ENCODE measurements around the gene BBS4. TPM values are rescaled to one million over a fixed set of nuclear protein-coding genes. Genes with fewer than 3 reads are reported as not detected.

The BBS4 gene
- total RNA-seq, 2 donors from 2014 or later = 26.7 to 63.8 TPM

DNA sequence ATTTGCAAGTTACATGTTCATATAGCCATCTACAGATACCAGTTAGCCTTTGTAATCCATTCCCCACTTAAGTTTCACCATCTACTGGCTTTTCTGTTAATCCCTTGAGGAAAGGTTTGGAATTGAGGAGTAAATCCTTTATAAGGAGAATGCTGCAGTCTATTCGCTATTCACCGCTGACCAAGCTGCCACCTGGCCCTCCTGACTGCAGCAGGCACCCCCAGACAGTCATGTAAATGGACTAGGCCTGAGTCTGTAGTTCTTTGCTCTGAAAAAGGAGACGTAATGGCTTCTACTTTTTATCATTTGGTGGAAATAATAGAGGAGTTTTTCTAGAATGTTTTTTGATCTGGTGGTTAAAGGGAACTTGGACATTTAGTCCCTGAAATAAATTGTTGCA, 3.2 kb upstream of the BBS4 start:
- no peaks in the 10 kb centered on the region for H3K36me3 ChIP-seq
- no peak overlapping the region for H3K27ac ChIP-seq
- no peaks in the 10 kb centered on the region for H3K4me1 ChIP-seq (replicated peaks)
- WGBS = 96% methylated on average over 3 of the region's 3 CpGs
- no peak for TF ChIP-seq POLR2AphosphoS5 (IDR thresholded peaks at IDR 0.05)
- intact Hi-C loops (cut with DNase I) = no loop called here
- DNase-seq (ENCODE audit: low spot score) = no peak
- no peaks in the 10 kb centered on the region for H3K27me3 ChIP-seq (replicated peaks; ENCODE audit: insufficient read depth)
- no peaks in the 10 kb centered on the region for H3K9me3 ChIP-seq
- H3K4me3 ChIP-seq = no peak overlapping the region

GRCh38 chr15:72685301-72685924, 594 bp upstream of the BBS4 start:
- DNase-seq (ENCODE audit: low spot score) = no peak
- TF ChIP-seq POLR2AphosphoS5 (IDR thresholded peaks at IDR 0.05) (no peak), POLR2A (IDR thresholded peaks at IDR 0.05) (no peak), CTCF (IDR thresholded peaks at IDR 0.05) (no peak)
- Histone ChIP-seq H3K36me3 (no peaks in the 10 kb centered on the region), H3K27me3 (replicated peaks; ENCODE audit: insufficient read depth) (no peaks in the 10 kb centered on the region), H3K27ac (peak overlapping the region; percentile 87 to 93), H3K4me1 (replicated peaks) (no peaks in the 10 kb centered on the region), H3K9me3 (no peaks in the 10 kb centered on the region), H3K4me3 (peak overlapping the region; percentile 58 to 64)
- 17% methylated on average over 23 of the region's 23 CpGs for WGBS
- intact Hi-C loops (cut with DNase I) = no loop called here

- intact Hi-C loops (cut with DNase I) = no loop called here
- TF ChIP-seq POLR2A (IDR thresholded peaks at IDR 0.05) (no peak), CTCF (IDR thresholded peaks at IDR 0.05) (no peak), POLR2AphosphoS5 (IDR thresholded peaks at IDR 0.05) (no peak)
- no peak for DNase-seq (ENCODE audit: low spot score)
- no peaks in the 10 kb centered on the region for H3K4me1 ChIP-seq (replicated peaks)
- 95% methylated on average over 5 of the region's 5 CpGs for WGBS
- no peaks in the 10 kb centered on the region for H3K9me3 ChIP-seq
- H3K4me3 ChIP-seq = no peak overlapping the region
- no peak overlapping the region for H3K27ac ChIP-seq
- H3K27me3 ChIP-seq (replicated peaks; ENCODE audit: insufficient read depth) = no peaks in the 10 kb centered on the region
- no peaks in the 10 kb centered on the region for H3K36me3 ChIP-seq
Measured at GRCh38 chr15:72688697-72689096, 2.7 kb downstream of the BBS4 start.

GRCh38 chr15:72690938-72691337, 4.9 kb downstream of the BBS4 start:
- Histone ChIP-seq H3K36me3 (no peaks in the 10 kb centered on the region), H3K9me3 (no peaks in the 10 kb centered on the region), H3K4me3 (no peak overlapping the region), H3K27ac (no peak overlapping the region), H3K27me3 (replicated peaks; ENCODE audit: insufficient read depth) (no peaks in the 10 kb centered on the region), H3K4me1 (replicated peaks) (no peaks in the 10 kb centered on the region)
- DNase-seq (ENCODE audit: low spot score) = no peak
- 76% methylated on average over 5 of the region's 5 CpGs for WGBS
- intact Hi-C loops (cut with DNase I) = no loop called here
- TF ChIP-seq POLR2AphosphoS5 (IDR thresholded peaks at IDR 0.05) = no peak
- no peak for TF ChIP-seq CTCF (IDR thresholded peaks at IDR 0.05)

GRCh38 chr15:72698938-72699337, 12.9 kb downstream of the BBS4 start:
- intact Hi-C loops (cut with DNase I) = no loop called here
- no peaks in the 10 kb centered on the region for H3K36me3 ChIP-seq

More at GRCh38 chr15:72698938-72699337, 12.9 kb downstream of the BBS4 start:
- DNase-seq (ENCODE audit: low spot score) = no peak
- no peak overlapping the region for H3K4me3 ChIP-seq
- no peaks in the 10 kb centered on the region for H3K9me3 ChIP-seq
- no peaks in the 10 kb centered on the region for H3K27me3 ChIP-seq (replicated peaks; ENCODE audit: insufficient read depth)
- H3K27ac ChIP-seq = no peak overlapping the region
- TF ChIP-seq CTCF (IDR thresholded peaks at IDR 0.05) = no peak
- TF ChIP-seq POLR2AphosphoS5 (IDR thresholded peaks at IDR 0.05) = no peak
- TF ChIP-seq POLR2A (IDR thresholded peaks at IDR 0.05) = no peak
- no peaks in the 10 kb centered on the region for H3K4me1 ChIP-seq (replicated peaks)
- 92% methylated on average over 5 of the region's 5 CpGs for WGBS
